Measurements from ENCODE around the gene RPS6KA3.

DNA sequence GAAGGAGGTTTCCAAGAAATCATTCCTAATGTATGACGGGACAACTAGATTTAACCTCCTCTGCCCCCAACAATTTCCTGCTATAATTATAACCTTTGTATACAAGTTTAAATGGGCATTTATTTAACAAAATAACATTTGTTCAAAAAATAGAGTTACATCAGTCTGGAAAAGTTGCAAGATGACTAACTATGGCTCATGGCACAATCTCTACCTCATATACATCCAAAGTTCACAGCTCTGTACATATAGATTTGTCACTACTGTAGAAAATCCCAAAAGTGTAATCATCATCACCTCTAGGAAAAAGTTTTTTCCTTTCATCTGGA lies 3.8 kb upstream of the RPS6KA3 start:
- TF ChIP-seq RFX5 (IDR thresholded peaks at IDR 0.05; ENCODE audit: borderline replicate concordance, low read depth, low read length) (no peak), YY1 (IDR thresholded peaks at IDR 0.05; ENCODE audit: low read depth, low read length) (no peak), RBBP5 (IDR thresholded peaks at IDR 0.05; ENCODE audit: borderline replicate concordance, low read depth, low read length) (no peak), POLR2AphosphoS5 (IDR thresholded peaks at IDR 0.05; ENCODE audit: low read depth, low read length) (no peak), SIX5 (IDR thresholded peaks at IDR 0.05; ENCODE audit: low read depth, low read length) (no peak), GABPA (IDR thresholded peaks at IDR 0.05; ENCODE audit: borderline replicate concordance, insufficient read depth, low read length) (no peak), SRF (IDR thresholded peaks at IDR 0.05; ENCODE audit: low read depth, low read length) (no peak), POLR2A (IDR thresholded peaks at IDR 0.05; ENCODE audit: control extremely low read depth in 1 of 2, low read depth in 2 of 2, low read length in 2 of 2) (no peak), HDAC2 (IDR thresholded peaks at IDR 0.05; ENCODE audit: borderline replicate concordance in 1 of 2, low read depth in 2 of 2, low read length in 2 of 2) (no peak)
- TF ChIP-seq, protein P1, sequence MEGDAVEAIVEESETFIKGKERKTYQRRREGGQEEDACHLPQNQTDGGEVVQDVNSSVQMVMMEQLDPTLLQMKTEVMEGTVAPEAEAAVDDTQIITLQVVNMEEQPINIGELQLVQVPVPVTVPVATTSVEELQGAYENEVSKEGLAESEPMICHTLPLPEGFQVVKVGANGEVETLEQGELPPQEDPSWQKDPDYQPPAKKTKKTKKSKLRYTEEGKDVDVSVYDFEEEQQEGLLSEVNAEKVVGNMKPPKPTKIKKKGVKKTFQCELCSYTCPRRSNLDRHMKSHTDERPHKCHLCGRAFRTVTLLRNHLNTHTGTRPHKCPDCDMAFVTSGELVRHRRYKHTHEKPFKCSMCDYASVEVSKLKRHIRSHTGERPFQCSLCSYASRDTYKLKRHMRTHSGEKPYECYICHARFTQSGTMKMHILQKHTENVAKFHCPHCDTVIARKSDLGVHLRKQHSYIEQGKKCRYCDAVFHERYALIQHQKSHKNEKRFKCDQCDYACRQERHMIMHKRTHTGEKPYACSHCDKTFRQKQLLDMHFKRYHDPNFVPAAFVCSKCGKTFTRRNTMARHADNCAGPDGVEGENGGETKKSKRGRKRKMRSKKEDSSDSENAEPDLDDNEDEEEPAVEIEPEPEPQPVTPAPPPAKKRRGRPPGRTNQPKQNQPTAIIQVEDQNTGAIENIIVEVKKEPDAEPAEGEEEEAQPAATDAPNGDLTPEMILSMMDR (IDR thresholded peaks at IDR 0.05; ENCODE audit: control extremely low read depth in 1 of 3, insufficient read depth in 1 of 3, low read depth in 1 of 3, low read length in 3 of 3): no peak
- TF ChIP-seq, protein P2, sequence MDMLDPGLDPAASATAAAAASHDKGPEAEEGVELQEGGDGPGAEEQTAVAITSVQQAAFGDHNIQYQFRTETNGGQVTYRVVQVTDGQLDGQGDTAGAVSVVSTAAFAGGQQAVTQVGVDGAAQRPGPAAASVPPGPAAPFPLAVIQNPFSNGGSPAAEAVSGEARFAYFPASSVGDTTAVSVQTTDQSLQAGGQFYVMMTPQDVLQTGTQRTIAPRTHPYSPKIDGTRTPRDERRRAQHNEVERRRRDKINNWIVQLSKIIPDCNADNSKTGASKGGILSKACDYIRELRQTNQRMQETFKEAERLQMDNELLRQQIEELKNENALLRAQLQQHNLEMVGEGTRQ (IDR thresholded peaks at IDR 0.05; ENCODE audit: low read length): no peak
- TF ChIP-seq, protein P3, sequence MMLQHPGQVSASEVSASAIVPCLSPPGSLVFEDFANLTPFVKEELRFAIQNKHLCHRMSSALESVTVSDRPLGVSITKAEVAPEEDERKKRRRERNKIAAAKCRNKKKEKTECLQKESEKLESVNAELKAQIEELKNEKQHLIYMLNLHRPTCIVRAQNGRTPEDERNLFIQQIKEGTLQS (IDR thresholded peaks at IDR 0.05; ENCODE audit: insufficient read depth, low read depth, low read length): no peak
